Measurements from ENCODE around the gene DPEP2.
A peak's percentile ranks its signal among the peaks of the same experiment; 100 is the strongest.
"Not testable (repeated sequence)": the region's sequence is repeated elsewhere in the genome, so short reads cannot be mapped to it uniquely, and the experiment has no call there.

The DPEP2 gene

GRCh38 chr16:68022728-68023537 lies 23.6 kb upstream of the DPEP2 start, which contains the start of the genes DDX28 and DUS2:
TSS of gene DDX28 (minus strand) at chr16:68023232. CDS start at chr16:68023202, 30 bp downstream.
TSS of gene DUS2 (plus strand) at chr16:68023284. CDS start at chr16:68038024, 14,740 bp downstream.
- Histone ChIP-seq H3K9me3 (ENCODE audit: control insufficient read depth, insufficient read depth, low read length) (no peaks in the 10 kb centered on the region), H3K36me3 (ENCODE audit: control insufficient read depth, insufficient read depth, low read length) (peaks cover 3% of the 10 kb centered on the region), H3K4me3 (ENCODE audit: low read depth, low read length) (peak within 1 kb of the TSS; percentile 100), H3K27me3 (ENCODE audit: control insufficient read depth, insufficient read depth, low read length) (no peaks in the 10 kb centered on the region), H3K9ac (ENCODE audit: low read depth, low read length) (peak within 1 kb of the TSS; percentile 96), H3K4me1 (ENCODE audit: control insufficient read depth, insufficient read depth, low read length) (peaks cover 6% of the 10 kb centered on the region)

- Histone ChIP-seq H3K4me3 (ENCODE audit: low read depth, low read length) (peak overlapping the region; percentile 100), H3K27me3 (ENCODE audit: control insufficient read depth, insufficient read depth, low read length) (no peaks in the 10 kb centered on the region), H3K9me3 (ENCODE audit: control insufficient read depth, insufficient read depth, low read length) (no peaks in the 10 kb centered on the region), H3K36me3 (ENCODE audit: control insufficient read depth, insufficient read depth, low read length) (peaks cover 3% of the 10 kb centered on the region), H3K9ac (ENCODE audit: low read depth, low read length) (peak overlapping the region; percentile 96), H3K4me1 (ENCODE audit: control insufficient read depth, insufficient read depth, low read length) (peaks cover 6% of the 10 kb centered on the region)
Observed at GRCh38 chr16:68022278-68022727, 23.0 kb upstream of the DPEP2 start.

- Histone ChIP-seq H3K4me1 (ENCODE audit: control insufficient read depth, insufficient read depth, low read length) (peaks cover 6% of the 10 kb centered on the region), H3K27me3 (ENCODE audit: control insufficient read depth, insufficient read depth, low read length) (no peaks in the 10 kb centered on the region), H3K9ac (ENCODE audit: low read depth, low read length) (no peak overlapping the region), H3K9me3 (ENCODE audit: control insufficient read depth, insufficient read depth, low read length) (no peaks in the 10 kb centered on the region), H3K36me3 (ENCODE audit: control insufficient read depth, insufficient read depth, low read length) (peaks cover 3% of the 10 kb centered on the region), H3K4me3 (ENCODE audit: low read depth, low read length) (peak overlapping the region; percentile 100)
Observed at GRCh38 chr16:68021490-68021889, 22.2 kb upstream of the DPEP2 start.

- Histone ChIP-seq H3K9ac (ENCODE audit: low read depth, low read length) (no peak overlapping the region), H3K4me3 (ENCODE audit: low read depth, low read length) (no peak overlapping the region), H3K36me3 (ENCODE audit: control insufficient read depth, insufficient read depth, low read length) (no peaks in the 10 kb centered on the region)
Observed at GRCh38 chr16:68019167-68019680, 19.9 kb upstream of the DPEP2 start.

GRCh38 chr16:68015681-68016080 lies 16.4 kb upstream of the DPEP2 start, which contains the start of gene DPEP2NB:
TSS of gene DPEP2NB (minus strand) at chr16:68015911. CDS start at chr16:68015770, 141 bp downstream.
- H3K4me1 ChIP-seq (ENCODE audit: control insufficient read depth, insufficient read depth, low read length), result no peaks in the 10 kb centered on the region
- no peak within 1 kb of the TSS for H3K9ac ChIP-seq (ENCODE audit: low read depth, low read length)
- H3K27me3 ChIP-seq (ENCODE audit: control insufficient read depth, insufficient read depth, low read length), result no peaks in the 10 kb centered on the region
- no peaks in the 10 kb centered on the region for H3K36me3 ChIP-seq (ENCODE audit: control insufficient read depth, insufficient read depth, low read length)
- H3K9me3 ChIP-seq (ENCODE audit: control insufficient read depth, insufficient read depth, low read length), result no peaks in the 10 kb centered on the region
- no peak within 1 kb of the TSS for H3K4me3 ChIP-seq (ENCODE audit: low read depth, low read length)

More at GRCh38 chr16:68019167-68019680, 19.9 kb upstream of the DPEP2 start:
- peaks cover 3% of the 10 kb centered on the region for H3K4me1 ChIP-seq (ENCODE audit: control insufficient read depth, insufficient read depth, low read length)
- H3K9me3 ChIP-seq (ENCODE audit: control insufficient read depth, insufficient read depth, low read length), result no peaks in the 10 kb centered on the region
- H3K27me3 ChIP-seq (ENCODE audit: control insufficient read depth, insufficient read depth, low read length), result no peaks in the 10 kb centered on the region

- H3K9ac ChIP-seq (ENCODE audit: low read depth, low read length), result no peak overlapping the region
- no peak overlapping the region for H3K4me3 ChIP-seq (ENCODE audit: low read depth, low read length)
- H3K4me1 ChIP-seq (ENCODE audit: control insufficient read depth, insufficient read depth, low read length), result peaks cover 4% of the 10 kb centered on the region
- H3K27me3 ChIP-seq (ENCODE audit: control insufficient read depth, insufficient read depth, low read length), result no peaks in the 10 kb centered on the region
- no peaks in the 10 kb centered on the region for H3K9me3 ChIP-seq (ENCODE audit: control insufficient read depth, insufficient read depth, low read length)
- no peaks in the 10 kb centered on the region for H3K36me3 ChIP-seq (ENCODE audit: control insufficient read depth, insufficient read depth, low read length)
Observed at GRCh38 chr16:68013440-68013839, 14.2 kb upstream of the DPEP2 start.

- H3K36me3 ChIP-seq (ENCODE audit: control insufficient read depth, insufficient read depth, low read length); H3K9me3 ChIP-seq (ENCODE audit: control insufficient read depth, insufficient read depth, low read length); H3K4me3 ChIP-seq (ENCODE audit: low read depth, low read length); H3K9ac ChIP-seq (ENCODE audit: low read depth, low read length); H3K4me1 ChIP-seq (ENCODE audit: control insufficient read depth, insufficient read depth, low read length); H3K27me3 ChIP-seq (ENCODE audit: control insufficient read depth, insufficient read depth, low read length): not testable (repeated sequence)
Observed at GRCh38 chr16:68009872-68010271, 10.6 kb upstream of the DPEP2 start.

- Histone ChIP-seq H3K9me3 (ENCODE audit: control insufficient read depth, insufficient read depth, low read length) (no peaks in the 10 kb centered on the region), H3K9ac (ENCODE audit: low read depth, low read length) (no peak overlapping the region), H3K4me3 (ENCODE audit: low read depth, low read length) (no peak overlapping the region), H3K4me1 (ENCODE audit: control insufficient read depth, insufficient read depth, low read length) (peaks cover 4% of the 10 kb centered on the region), H3K36me3 (ENCODE audit: control insufficient read depth, insufficient read depth, low read length) (no peaks in the 10 kb centered on the region), H3K27me3 (ENCODE audit: control insufficient read depth, insufficient read depth, low read length) (no peaks in the 10 kb centered on the region)
Observed at GRCh38 chr16:68009157-68009735, 10.0 kb upstream of the DPEP2 start.

- Histone ChIP-seq H3K27me3 (ENCODE audit: control insufficient read depth, insufficient read depth, low read length) (no peaks in the 10 kb centered on the region), H3K9ac (ENCODE audit: low read depth, low read length) (no peak overlapping the region), H3K4me3 (ENCODE audit: low read depth, low read length) (no peak overlapping the region), H3K4me1 (ENCODE audit: control insufficient read depth, insufficient read depth, low read length) (peaks cover 4% of the 10 kb centered on the region), H3K9me3 (ENCODE audit: control insufficient read depth, insufficient read depth, low read length) (no peaks in the 10 kb centered on the region), H3K36me3 (ENCODE audit: control insufficient read depth, insufficient read depth, low read length) (no peaks in the 10 kb centered on the region)
Observed at GRCh38 chr16:68005786-68006286, 6.6 kb upstream of the DPEP2 start.

- Histone ChIP-seq H3K36me3 (ENCODE audit: control insufficient read depth, insufficient read depth, low read length) (no peaks in the 10 kb centered on the region), H3K9me3 (ENCODE audit: control insufficient read depth, insufficient read depth, low read length) (no peaks in the 10 kb centered on the region), H3K4me3 (ENCODE audit: low read depth, low read length) (no peak overlapping the region), H3K9ac (ENCODE audit: low read depth, low read length) (no peak overlapping the region), H3K27me3 (ENCODE audit: control insufficient read depth, insufficient read depth, low read length) (no peaks in the 10 kb centered on the region), H3K4me1 (ENCODE audit: control insufficient read depth, insufficient read depth, low read length) (peaks cover 4% of the 10 kb centered on the region)
Observed at GRCh38 chr16:68005211-68005610, 5.9 kb upstream of the DPEP2 start.

- no peak overlapping the region for H3K4me3 ChIP-seq (ENCODE audit: low read depth, low read length)
- no peaks in the 10 kb centered on the region for H3K27me3 ChIP-seq (ENCODE audit: control insufficient read depth, insufficient read depth, low read length)
- no peak overlapping the region for H3K9ac ChIP-seq (ENCODE audit: low read depth, low read length)
- no peaks in the 10 kb centered on the region for H3K9me3 ChIP-seq (ENCODE audit: control insufficient read depth, insufficient read depth, low read length)
- no peaks in the 10 kb centered on the region for H3K36me3 ChIP-seq (ENCODE audit: control insufficient read depth, insufficient read depth, low read length)
- H3K4me1 ChIP-seq (ENCODE audit: control insufficient read depth, insufficient read depth, low read length), result no peaks in the 10 kb centered on the region
Observed at GRCh38 chr16:68003031-68003430, 3.7 kb upstream of the DPEP2 start.

Data from iPS-15b (cell line).